ENCODE data around the gene FXYD1. TPM values are rescaled to one million over a fixed set of nuclear protein-coding genes. Genes with fewer than 3 reads are reported as not detected.

FXYD1 gene
- total RNA-seq (3.2 TPM), polyA plus RNA-seq (17.1 TPM)
- long read RNA-seq, donor 1, result 0 reads
- long read RNA-seq, donor 2, partial matches to known transcripts, result 0 of 5 reads
- long read RNA-seq, donor 2, other reads (novel, unspliced or antisense), result 0 of 5 reads
- long read RNA-seq, donor 3, partial matches to known transcripts, result 0 of 3 reads
- long read RNA-seq, donor 3, other reads (novel, unspliced or antisense), result 0 of 3 reads
- long read RNA-seq, donor 4, partial matches to known transcripts, result 0 of 4 reads
- long read RNA-seq, donor 4, other reads (novel, unspliced or antisense), result 0 of 4 reads
- long read RNA-seq, donor 5, partial matches to known transcripts, result 0 of 4 reads
- long read RNA-seq, donor 5, other reads (novel, unspliced or antisense), result 0 of 4 reads
- long read RNA-seq, donor 6, partial matches to known transcripts, result 0 of 2 reads
- long read RNA-seq, donor 6, other reads (novel, unspliced or antisense), result 0 of 2 reads
- long read RNA-seq, donor 7, partial matches to known transcripts, result 0 of 2 reads
- long read RNA-seq, donor 7, other reads (novel, unspliced or antisense), result 0 of 2 reads
- long read RNA-seq, donor 8, partial matches to known transcripts, result 0 of 3 reads
- long read RNA-seq, donor 8, other reads (novel, unspliced or antisense), result 0 of 3 reads
- long read RNA-seq, donor 9, partial matches to known transcripts, result 0 of 1 reads
- long read RNA-seq, donor 9, other reads (novel, unspliced or antisense), result 0 of 1 reads
- long read RNA-seq, donor 10, partial matches to known transcripts, result 0 of 2 reads
- long read RNA-seq, donor 10, other reads (novel, unspliced or antisense), result 0 of 2 reads

- WGBS, result 93% methylated on average over 18 of the region's 18 CpGs
- H3K36me3 ChIP-seq (ENCODE audit: control insufficient read depth in 2 of 2, insufficient read depth in 2 of 2, low read length in 1 of 2), result no peaks in the 10 kb centered on the region
- DNase-seq (ENCODE audit: low read depth in 6 of 9, low spot score in 9 of 9), result no peak
- peaks cover 7 to 25% of the 10 kb centered on the region in 2 donors for H3K4me1 ChIP-seq (ENCODE audit: control insufficient read depth in 2 of 2, insufficient read depth in 2 of 2, low read length in 2 of 2)
- H3K4me3 ChIP-seq (ENCODE audit: low read length in 2 of 2), result no peak within 1 kb of the TSS
- H3K27ac ChIP-seq (ENCODE audit: low read depth in 1 of 2, low read length in 1 of 2), result no peak within 1 kb of the TSS
- H3K9me3 ChIP-seq (ENCODE audit: control insufficient read depth in 2 of 2, insufficient read depth in 1 of 2, low read length in 1 of 2), result no peaks in the 10 kb centered on the region
- H3K27me3 ChIP-seq (ENCODE audit: control insufficient read depth in 2 of 2, insufficient read depth in 1 of 2, low read length in 1 of 2), result peaks cover 18 to 36% of the 10 kb centered on the region in 2 donors
These were observed at the start of gene FXYD1 for GRCh38 chr19:35138305-35138892. TSS of gene FXYD1 (plus strand) at chr19:35138824. CDS start at chr19:35140080, 1,256 bp downstream.

GRCh38 chr19:35089554-35089953 lies 49.1 kb upstream of the FXYD1 start:
- Histone ChIP-seq H3K27me3 (ENCODE audit: control insufficient read depth in 2 of 2, insufficient read depth in 1 of 2, low read length in 1 of 2) (peaks cover 0 to 21% of the 10 kb centered on the region in 2 donors), H3K9me3 (ENCODE audit: control insufficient read depth in 2 of 2, insufficient read depth in 1 of 2, low read length in 1 of 2) (no peaks in the 10 kb centered on the region), H3K27ac (ENCODE audit: low read depth in 1 of 2, low read length in 1 of 2) (no peak overlapping the region), H3K4me1 (ENCODE audit: control insufficient read depth in 2 of 2, insufficient read depth in 2 of 2, low read length in 2 of 2) (no peaks in the 10 kb centered on the region), H3K4me3 (ENCODE audit: low read length in 2 of 2) (no peak overlapping the region), H3K36me3 (ENCODE audit: control insufficient read depth in 2 of 2, insufficient read depth in 2 of 2, low read length in 1 of 2) (no peaks in the 10 kb centered on the region)
- WGBS, result 93% methylated on average over 8 of the region's 8 CpGs
- DNase-seq (ENCODE audit: low read depth in 6 of 9, low spot score in 9 of 9), result no peak

- Histone ChIP-seq H3K9me3 (ENCODE audit: control insufficient read depth in 2 of 2, insufficient read depth in 1 of 2, low read length in 1 of 2) (no peaks in the 10 kb centered on the region), H3K4me1 (ENCODE audit: control insufficient read depth in 2 of 2, insufficient read depth in 2 of 2, low read length in 2 of 2) (no peaks in the 10 kb centered on the region), H3K36me3 (ENCODE audit: control insufficient read depth in 2 of 2, insufficient read depth in 2 of 2, low read length in 1 of 2) (no peaks in the 10 kb centered on the region), H3K27ac (ENCODE audit: low read depth in 1 of 2, low read length in 1 of 2) (no peak overlapping the region), H3K4me3 (ENCODE audit: low read length in 2 of 2) (no peak overlapping the region), H3K27me3 (ENCODE audit: control insufficient read depth in 2 of 2, insufficient read depth in 1 of 2, low read length in 1 of 2) (peaks cover 0 to 21% of the 10 kb centered on the region in 2 donors)
- no peak for DNase-seq (ENCODE audit: low read depth in 6 of 9, low spot score in 9 of 9)
- WGBS, result 59% methylated on average over 9 of the region's 9 CpGs
These were observed 48.5 kb upstream of the FXYD1 start for GRCh38 chr19:35090160-35090505.

- WGBS, result 18% methylated on average over 36 of the region's 36 CpGs
- H3K27ac ChIP-seq (ENCODE audit: low read depth in 1 of 2, low read length in 1 of 2), result no peak overlapping the region
- no peaks in the 10 kb centered on the region for H3K36me3 ChIP-seq (ENCODE audit: control insufficient read depth in 2 of 2, insufficient read depth in 2 of 2, low read length in 1 of 2)
- peaks cover 0 to 21% of the 10 kb centered on the region in 2 donors for H3K27me3 ChIP-seq (ENCODE audit: control insufficient read depth in 2 of 2, insufficient read depth in 1 of 2, low read length in 1 of 2)
- no peak overlapping the region for H3K4me3 ChIP-seq (ENCODE audit: low read length in 2 of 2)
- DNase-seq (ENCODE audit: low read depth in 6 of 9, low spot score in 9 of 9), result peak in 5 of 9 donors; percentile 8 to 50 (median 21)
- H3K4me1 ChIP-seq (ENCODE audit: control insufficient read depth in 2 of 2, insufficient read depth in 2 of 2, low read length in 2 of 2), result no peaks in the 10 kb centered on the region
- H3K9me3 ChIP-seq (ENCODE audit: control insufficient read depth in 2 of 2, insufficient read depth in 1 of 2, low read length in 1 of 2), result no peaks in the 10 kb centered on the region
These were observed 48.0 kb upstream of the FXYD1 start for GRCh38 chr19:35090506-35091214.

- Histone ChIP-seq H3K4me3 (ENCODE audit: low read length in 2 of 2) (no peak overlapping the region), H3K27ac (ENCODE audit: low read depth in 1 of 2, low read length in 1 of 2) (no peak overlapping the region), H3K9me3 (ENCODE audit: control insufficient read depth in 2 of 2, insufficient read depth in 1 of 2, low read length in 1 of 2) (no peaks in the 10 kb centered on the region), H3K36me3 (ENCODE audit: control insufficient read depth in 2 of 2, insufficient read depth in 2 of 2, low read length in 1 of 2) (no peaks in the 10 kb centered on the region), H3K4me1 (ENCODE audit: control insufficient read depth in 2 of 2, insufficient read depth in 2 of 2, low read length in 2 of 2) (no peaks in the 10 kb centered on the region), H3K27me3 (ENCODE audit: control insufficient read depth in 2 of 2, insufficient read depth in 1 of 2, low read length in 1 of 2) (peaks cover 0 to 19% of the 10 kb centered on the region in 2 donors)
- WGBS, result 98% methylated on average over 5 of the region's 5 CpGs
- DNase-seq (ENCODE audit: low read depth in 6 of 9, low spot score in 9 of 9), result no peak
These were observed 45.2 kb upstream of the FXYD1 start for GRCh38 chr19:35093430-35093829.

- Histone ChIP-seq H3K9me3 (ENCODE audit: control insufficient read depth in 2 of 2, insufficient read depth in 1 of 2, low read length in 1 of 2) (no peaks in the 10 kb centered on the region), H3K27ac (ENCODE audit: low read depth in 1 of 2, low read length in 1 of 2) (no peak overlapping the region), H3K4me3 (ENCODE audit: low read length in 2 of 2) (no peak overlapping the region), H3K4me1 (ENCODE audit: control insufficient read depth in 2 of 2, insufficient read depth in 2 of 2, low read length in 2 of 2) (no peaks in the 10 kb centered on the region), H3K36me3 (ENCODE audit: control insufficient read depth in 2 of 2, insufficient read depth in 2 of 2, low read length in 1 of 2) (no peaks in the 10 kb centered on the region), H3K27me3 (ENCODE audit: control insufficient read depth in 2 of 2, insufficient read depth in 1 of 2, low read length in 1 of 2) (peaks cover 0 to 19% of the 10 kb centered on the region in 2 donors)
- 91% methylated on average over 11 of the region's 11 CpGs for WGBS
- no peak for DNase-seq (ENCODE audit: low read depth in 6 of 9, low spot score in 9 of 9)
These were observed 44.5 kb upstream of the FXYD1 start for GRCh38 chr19:35093941-35094647.

GRCh38 chr19:35094656-35095055 lies 44.0 kb upstream of the FXYD1 start:
- Histone ChIP-seq H3K9me3 (ENCODE audit: control insufficient read depth in 2 of 2, insufficient read depth in 1 of 2, low read length in 1 of 2) (no peaks in the 10 kb centered on the region), H3K36me3 (ENCODE audit: control insufficient read depth in 2 of 2, insufficient read depth in 2 of 2, low read length in 1 of 2) (no peaks in the 10 kb centered on the region), H3K27ac (ENCODE audit: low read depth in 1 of 2, low read length in 1 of 2) (no peak overlapping the region), H3K27me3 (ENCODE audit: control insufficient read depth in 2 of 2, insufficient read depth in 1 of 2, low read length in 1 of 2) (peaks cover 0 to 17% of the 10 kb centered on the region in 2 donors), H3K4me3 (ENCODE audit: low read length in 2 of 2) (no peak overlapping the region), H3K4me1 (ENCODE audit: control insufficient read depth in 2 of 2, insufficient read depth in 2 of 2, low read length in 2 of 2) (no peaks in the 10 kb centered on the region)
- whole genome bisulfite sequencing, result 97% methylated on average over 4 of the region's 4 CpGs
- no peak for DNase-seq (ENCODE audit: low read depth in 6 of 9, low spot score in 9 of 9)

- Histone ChIP-seq H3K27me3 (ENCODE audit: control insufficient read depth in 2 of 2, insufficient read depth in 1 of 2, low read length in 1 of 2) (peaks cover 0 to 7% of the 10 kb centered on the region in 2 donors), H3K4me1 (ENCODE audit: control insufficient read depth in 2 of 2, insufficient read depth in 2 of 2, low read length in 2 of 2) (no peaks in the 10 kb centered on the region), H3K36me3 (ENCODE audit: control insufficient read depth in 2 of 2, insufficient read depth in 2 of 2, low read length in 1 of 2) (no peaks in the 10 kb centered on the region), H3K4me3 (ENCODE audit: low read length in 2 of 2) (no peak overlapping the region), H3K27ac (ENCODE audit: low read depth in 1 of 2, low read length in 1 of 2) (no peak overlapping the region), H3K9me3 (ENCODE audit: control insufficient read depth in 2 of 2, insufficient read depth in 1 of 2, low read length in 1 of 2) (no peaks in the 10 kb centered on the region)
- no peak for DNase-seq (ENCODE audit: low read depth in 6 of 9, low spot score in 9 of 9)
- WGBS, result 91% methylated on average over 8 of the region's 8 CpGs
These were observed 42.8 kb upstream of the FXYD1 start for GRCh38 chr19:35095667-35096368.
